ENCODE measurements around the gene R3HDM4.

DNA sequence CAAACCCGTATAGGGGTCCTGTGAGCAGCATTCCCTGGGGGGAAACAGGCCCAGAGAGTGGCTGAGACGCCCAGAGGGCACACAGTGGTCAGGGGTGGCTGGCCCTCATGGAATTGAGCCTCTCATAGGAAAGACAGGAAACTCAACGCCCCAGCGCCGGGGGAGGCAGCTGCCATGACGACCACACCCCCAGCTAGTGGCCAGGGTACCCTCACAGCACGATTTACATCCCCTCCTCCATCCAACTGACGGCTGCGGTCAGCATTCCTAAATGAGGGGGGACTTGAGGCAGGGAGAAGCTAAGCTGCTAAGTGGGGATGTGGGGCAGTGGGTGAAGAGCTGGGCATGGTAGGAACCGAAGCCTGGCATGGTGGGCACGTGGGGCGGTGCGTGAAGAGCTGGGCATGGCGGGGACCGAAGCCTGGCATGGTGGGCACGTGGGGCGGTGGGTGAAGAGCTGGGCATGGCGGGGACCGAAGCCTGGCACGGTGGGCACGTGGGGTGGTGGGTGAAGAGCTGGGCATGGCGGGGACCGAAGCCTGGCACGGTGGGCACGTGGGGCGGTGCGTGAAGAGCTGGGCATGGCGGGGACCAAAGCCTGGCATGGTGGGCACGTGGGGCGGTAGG, 30.0 kb downstream of the R3HDM4 start:
- TF ChIP-seq, protein P1, sequence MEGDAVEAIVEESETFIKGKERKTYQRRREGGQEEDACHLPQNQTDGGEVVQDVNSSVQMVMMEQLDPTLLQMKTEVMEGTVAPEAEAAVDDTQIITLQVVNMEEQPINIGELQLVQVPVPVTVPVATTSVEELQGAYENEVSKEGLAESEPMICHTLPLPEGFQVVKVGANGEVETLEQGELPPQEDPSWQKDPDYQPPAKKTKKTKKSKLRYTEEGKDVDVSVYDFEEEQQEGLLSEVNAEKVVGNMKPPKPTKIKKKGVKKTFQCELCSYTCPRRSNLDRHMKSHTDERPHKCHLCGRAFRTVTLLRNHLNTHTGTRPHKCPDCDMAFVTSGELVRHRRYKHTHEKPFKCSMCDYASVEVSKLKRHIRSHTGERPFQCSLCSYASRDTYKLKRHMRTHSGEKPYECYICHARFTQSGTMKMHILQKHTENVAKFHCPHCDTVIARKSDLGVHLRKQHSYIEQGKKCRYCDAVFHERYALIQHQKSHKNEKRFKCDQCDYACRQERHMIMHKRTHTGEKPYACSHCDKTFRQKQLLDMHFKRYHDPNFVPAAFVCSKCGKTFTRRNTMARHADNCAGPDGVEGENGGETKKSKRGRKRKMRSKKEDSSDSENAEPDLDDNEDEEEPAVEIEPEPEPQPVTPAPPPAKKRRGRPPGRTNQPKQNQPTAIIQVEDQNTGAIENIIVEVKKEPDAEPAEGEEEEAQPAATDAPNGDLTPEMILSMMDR (IDR thresholded peaks at IDR 0.05; ENCODE audit: extremely low read depth in 1 of 2, insufficient read depth in 1 of 2, low read depth in 1 of 2, low read length in 2 of 2), result no peak
- no peak for TF ChIP-seq EZH2 (IDR thresholded peaks at IDR 0.05; ENCODE audit: borderline replicate concordance, low read depth, low read length, severe bottlenecking)
- TF ChIP-seq FOS (IDR thresholded peaks at IDR 0.05; ENCODE audit: borderline replicate concordance, insufficient read depth, low read length), result no peak

Measured in endothelial cell of umbilical vein (primary cell).